ENCODE results near the gene TNFRSF21.

TNFRSF21 gene

GRCh38 chr6:47181681-47182080 is 128.0 kb downstream of the TNFRSF21 start:
- no peak for DNase-seq (ENCODE audit: low read depth in 1 of 2, low spot score in 1 of 2)
